ENCODE results near the gene TRPC3.

Gene TRPC3

DNA sequence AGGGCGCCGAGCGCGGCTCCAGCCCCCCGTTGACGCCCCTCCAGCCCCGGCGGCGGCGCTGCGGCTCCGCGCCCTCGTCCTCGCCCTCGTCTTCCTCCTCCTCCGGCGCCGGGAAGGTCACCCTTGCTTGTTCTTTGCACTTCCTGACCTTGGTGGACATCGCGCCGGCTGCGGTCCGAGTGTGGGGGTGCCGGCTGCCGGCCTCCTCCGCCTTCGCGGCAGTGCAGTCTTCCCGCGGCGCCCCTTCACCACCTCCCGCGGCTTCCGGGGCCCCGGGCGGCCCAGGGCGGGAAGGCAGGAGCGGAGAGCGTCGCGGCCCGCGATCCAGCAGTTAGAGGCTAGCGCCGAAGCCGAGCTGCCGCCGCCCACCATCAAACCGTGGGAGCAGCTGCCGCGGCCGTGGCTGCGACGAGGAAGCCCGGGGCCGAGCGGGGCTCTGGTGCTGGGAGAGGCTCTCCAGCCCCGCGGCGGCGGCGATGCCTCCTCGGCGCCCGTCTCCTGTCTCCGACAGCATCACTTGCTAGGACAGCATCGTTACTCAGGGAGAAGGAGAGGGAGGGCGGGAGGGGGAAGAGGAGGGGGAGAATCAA is at the start of gene TRPC3:
Gene TRPC3 (minus strand): TSS at position 540 of the 590 bp plus-strand sequence. CDS start 380 bp downstream, at position 160.
- DNase-seq (ENCODE audit: low read depth), result no peak

GRCh38 chr4:122000849-122001248 is 49.0 kb upstream of the TRPC3 start:
- no peak for DNase-seq (ENCODE audit: low read depth)

GRCh38 chr4:121998024-121998423 is 46.2 kb upstream of the TRPC3 start:
- no peak for DNase-seq (ENCODE audit: low read depth)

DNA sequence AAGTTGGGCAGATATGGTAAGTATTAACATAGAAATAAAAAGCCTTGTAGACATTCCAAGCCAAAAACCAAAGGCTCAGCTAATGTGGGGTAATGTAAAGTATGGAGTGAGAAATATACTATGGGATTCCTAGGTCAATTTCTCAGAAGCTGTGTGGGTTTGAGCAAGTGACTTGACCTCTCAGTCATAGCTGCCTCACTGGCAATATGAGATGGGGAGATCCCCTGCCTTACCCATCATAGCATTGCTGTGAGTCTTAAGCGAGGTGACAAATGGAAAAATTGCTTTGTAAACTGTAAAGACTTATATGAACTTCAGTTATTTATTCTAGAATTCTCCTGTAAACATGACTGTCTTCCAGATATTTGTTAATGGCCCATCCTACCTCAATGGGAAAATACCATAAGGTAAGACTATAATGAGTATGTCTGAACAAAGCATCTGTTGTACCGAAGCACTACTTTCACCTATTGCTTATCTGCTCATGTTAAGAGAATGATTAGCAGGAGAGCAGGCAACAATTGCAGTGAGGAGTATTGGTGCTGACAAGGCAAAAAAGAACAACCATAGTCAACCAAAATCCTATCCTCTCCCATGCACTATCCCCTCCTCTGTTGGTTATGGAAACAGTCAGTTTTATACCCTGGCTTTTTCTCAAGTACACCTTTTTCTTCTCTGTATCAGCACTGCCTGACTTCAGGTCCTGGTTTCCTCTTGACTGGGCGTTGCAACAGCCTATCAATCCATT is 44.1 kb upstream of the TRPC3 start:
- DNase-seq (ENCODE audit: low read depth), result no peak

DNA sequence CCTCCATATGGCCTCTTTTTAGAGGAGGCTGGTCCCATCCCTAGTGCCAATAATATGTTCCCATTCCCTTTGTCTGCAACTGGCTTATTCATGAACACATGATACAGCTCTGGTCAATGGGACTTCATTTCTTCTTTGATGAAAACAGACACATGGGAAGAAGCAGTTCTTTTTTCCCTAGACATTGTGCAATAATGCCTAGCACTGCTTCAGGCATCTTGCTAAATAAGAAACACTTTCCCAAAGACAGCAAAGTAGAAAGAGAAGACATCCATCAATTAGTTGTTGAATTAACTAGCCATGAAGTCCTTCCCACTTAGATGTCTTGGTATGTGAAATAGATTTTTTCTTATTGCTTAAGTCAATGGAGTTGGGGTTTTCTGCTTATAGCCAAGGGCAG is 40.1 kb upstream of the TRPC3 start:
- DNase-seq (ENCODE audit: low read depth), result no peak

DNA sequence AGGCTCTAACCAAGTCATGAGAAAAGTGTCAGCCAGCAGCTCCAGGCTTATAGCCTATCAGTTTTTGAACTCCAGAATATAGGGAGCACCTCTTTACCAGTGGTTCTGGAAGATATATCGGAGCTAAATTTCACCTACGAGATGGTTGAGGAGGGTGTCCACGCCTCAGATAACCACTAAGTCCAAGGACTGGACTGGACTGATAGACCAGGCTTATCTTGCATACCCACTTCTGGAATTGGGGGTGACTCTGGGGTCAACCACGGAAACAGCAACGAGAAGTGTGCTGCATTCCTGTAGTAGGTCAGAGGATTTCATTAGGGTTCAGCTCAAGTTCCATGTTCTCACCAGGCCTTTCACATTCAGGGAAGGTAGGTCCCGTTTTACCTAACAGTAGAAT is 38.6 kb upstream of the TRPC3 start:
- no peak for DNase-seq (ENCODE audit: low read depth)

DNA sequence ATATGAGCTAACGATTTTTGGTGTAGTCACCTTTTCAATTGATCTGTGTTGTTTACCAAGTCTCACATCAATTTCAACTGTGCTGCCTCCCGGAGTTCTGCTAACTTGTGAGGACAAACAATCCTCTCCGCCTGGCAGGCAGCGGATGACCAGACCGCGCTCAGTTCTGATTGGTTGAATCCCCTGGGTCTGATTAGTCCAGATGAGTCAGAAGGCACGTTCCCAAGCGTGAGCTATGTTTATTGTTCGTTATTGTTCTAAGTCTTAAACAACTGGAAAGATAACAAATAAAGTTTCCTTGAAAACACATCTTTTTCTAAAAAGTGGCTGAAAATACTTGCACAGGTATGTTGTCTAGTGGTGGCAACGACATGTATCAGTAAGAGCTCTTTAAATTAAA is 37.9 kb upstream of the TRPC3 start:
- DNase-seq (ENCODE audit: low read depth), result peak; percentile 58

DNA sequence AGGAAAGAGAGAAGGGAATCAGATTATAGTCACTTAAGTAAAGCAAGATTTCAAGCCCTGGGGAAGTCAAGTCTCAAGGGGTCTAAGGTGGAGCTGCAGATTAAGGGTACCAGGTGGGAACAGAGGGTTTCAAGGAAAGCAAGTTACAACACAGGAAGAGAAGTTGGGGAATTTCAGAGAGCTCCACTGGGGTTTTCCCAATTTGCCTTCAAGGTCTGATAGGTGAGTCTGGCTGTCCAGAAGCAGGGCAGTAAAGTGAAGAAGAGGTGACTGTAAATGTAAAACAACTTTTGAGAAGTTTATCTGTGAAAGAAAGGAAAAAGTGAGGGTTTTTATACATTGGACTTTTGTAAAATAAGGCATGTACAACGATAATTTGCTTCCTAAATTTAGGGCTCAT is 37.1 kb upstream of the TRPC3 start:
- DNase-seq (ENCODE audit: low read depth), result no peak

DNA sequence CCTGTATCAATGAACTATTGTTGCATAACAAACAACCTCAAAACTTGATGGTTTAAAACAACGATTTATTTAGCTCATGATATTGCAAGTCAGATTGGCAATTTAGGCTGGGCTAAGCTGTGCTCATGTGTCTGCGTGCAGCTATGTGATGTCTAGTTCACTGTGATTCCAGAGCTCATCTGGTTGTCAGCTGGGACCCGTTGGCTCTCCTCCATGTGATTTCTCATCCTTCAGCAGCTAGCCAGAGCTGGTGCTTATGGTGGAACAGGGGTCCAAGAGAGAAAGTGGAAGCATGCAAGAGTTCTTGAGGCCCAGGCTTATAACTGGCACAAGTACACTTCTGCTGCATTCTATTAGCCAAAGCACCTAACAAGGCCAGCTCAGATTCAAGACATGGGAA is 28.8 kb upstream of the TRPC3 start:
- peak; percentile 33 for DNase-seq (ENCODE audit: low read depth)

- no peak for DNase-seq (ENCODE audit: low read depth)
Observed at GRCh38 chr4:121978172-121978516, 26.3 kb upstream of the TRPC3 start.

- no peak for DNase-seq (ENCODE audit: low read depth)
Observed at GRCh38 chr4:121977251-121978171, 25.7 kb upstream of the TRPC3 start.

GRCh38 chr4:121975784-121976183 is 23.9 kb upstream of the TRPC3 start:
- no peak for DNase-seq (ENCODE audit: low read depth)

- no peak for DNase-seq (ENCODE audit: low read depth)
Observed at GRCh38 chr4:121973816-121974215, 22.0 kb upstream of the TRPC3 start.

DNA sequence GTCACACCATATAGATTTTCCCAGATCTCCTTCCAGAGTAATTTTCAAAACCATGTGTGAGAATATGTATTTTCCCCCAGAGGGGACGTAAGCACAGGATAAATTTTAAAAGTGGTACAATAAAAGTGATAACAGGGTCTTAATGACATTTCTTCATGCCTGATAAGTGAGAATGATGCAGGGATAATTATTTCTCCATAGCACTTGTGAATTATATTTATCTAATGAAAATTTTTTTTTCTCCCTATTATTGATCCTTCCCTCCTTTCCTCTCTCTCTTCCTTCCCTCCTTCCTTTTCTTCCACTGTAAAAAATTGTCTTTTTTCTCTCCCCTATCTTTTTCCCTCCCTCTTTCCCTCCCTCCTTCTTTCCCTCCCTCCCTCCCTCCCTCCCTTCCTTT is 17.0 kb upstream of the TRPC3 start:
- DNase-seq (ENCODE audit: low read depth), result no peak

DNA sequence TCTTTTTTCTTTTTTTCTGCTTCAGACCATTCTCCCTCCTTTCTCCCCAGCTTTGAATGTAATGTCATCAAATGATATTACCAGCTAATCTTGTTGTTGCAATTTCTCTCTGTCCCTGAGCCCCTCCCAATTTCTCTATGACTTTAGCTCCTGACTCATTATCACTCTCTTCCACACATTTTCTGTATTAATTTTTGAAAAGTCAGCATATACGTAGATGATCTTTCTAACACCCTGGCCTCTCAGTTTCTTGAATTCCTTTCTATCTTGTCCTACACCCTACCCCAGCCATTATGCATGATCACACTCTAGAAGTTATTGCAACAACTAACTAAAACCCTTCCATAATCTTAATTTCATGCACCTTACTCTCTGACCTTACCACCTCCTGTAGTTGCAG is 13.1 kb upstream of the TRPC3 start:
- no peak for DNase-seq (ENCODE audit: low read depth)

DNA sequence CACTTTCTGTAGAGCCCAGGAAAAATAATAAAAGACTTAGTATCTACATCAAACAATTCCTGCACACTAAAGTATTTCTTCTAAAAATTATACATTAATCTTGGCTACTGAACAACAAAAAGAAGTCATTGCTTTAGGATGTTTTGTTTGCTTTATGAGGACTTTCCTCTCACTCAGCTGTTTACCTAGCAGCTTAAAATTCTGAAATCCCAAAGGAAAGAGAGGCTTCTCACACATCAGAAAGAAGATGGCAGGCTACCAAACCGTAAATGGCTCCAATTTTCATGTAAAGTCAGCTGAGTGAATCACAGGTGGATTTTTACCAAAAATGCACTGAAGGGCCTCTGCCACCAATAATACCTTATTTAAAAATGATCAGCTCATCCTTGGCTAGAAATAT is 9.0 kb upstream of the TRPC3 start:
- DNase-seq (ENCODE audit: low read depth), result no peak

GRCh38 chr4:121958777-121959176 is 6.9 kb upstream of the TRPC3 start:
- DNase-seq (ENCODE audit: low read depth), result no peak

DNA sequence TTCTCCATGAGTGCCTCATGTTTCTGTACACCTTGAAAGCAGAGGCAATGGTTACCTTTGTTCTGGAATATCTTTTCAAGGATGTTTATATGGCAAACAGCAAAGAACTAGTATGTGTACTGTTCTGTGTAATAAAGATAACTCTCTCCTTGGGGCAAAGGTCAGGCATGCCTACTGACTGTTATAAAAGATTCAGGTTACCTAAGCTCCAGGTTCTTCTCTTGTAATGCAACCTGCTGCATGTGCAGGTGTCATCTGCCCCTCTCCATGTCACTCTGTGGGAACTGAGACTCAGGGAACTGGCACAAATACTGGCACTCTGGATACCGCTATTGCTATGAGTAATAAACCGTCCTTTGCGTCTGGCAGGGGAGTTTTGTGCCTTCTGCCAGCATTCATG is 5.4 kb upstream of the TRPC3 start:
- DNase-seq (ENCODE audit: low read depth), result no peak

DNA sequence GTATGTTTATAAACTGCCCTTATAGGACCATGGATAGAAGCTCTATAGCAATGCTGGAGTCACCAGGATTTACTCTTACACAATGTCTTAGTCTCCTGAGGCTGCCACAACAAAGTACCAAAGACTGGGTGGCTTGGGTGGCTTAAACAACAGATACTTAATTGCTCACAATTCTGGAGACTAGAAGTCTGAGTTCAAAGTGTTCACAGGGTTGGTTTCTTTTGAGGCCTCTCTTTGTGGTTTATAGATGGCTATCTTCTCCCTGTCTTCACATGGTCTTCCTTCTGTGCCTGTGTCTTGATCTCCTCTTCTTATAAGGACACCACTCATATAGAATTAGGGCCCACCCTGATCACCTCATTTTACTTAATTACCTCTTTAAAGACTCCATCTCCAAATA is 2.0 kb upstream of the TRPC3 start:
- no peak for DNase-seq (ENCODE audit: low read depth)

GRCh38 chr4:121952290-121952689 is 430 bp upstream of the TRPC3 start:
- DNase-seq (ENCODE audit: low read depth), result no peak

DNA sequence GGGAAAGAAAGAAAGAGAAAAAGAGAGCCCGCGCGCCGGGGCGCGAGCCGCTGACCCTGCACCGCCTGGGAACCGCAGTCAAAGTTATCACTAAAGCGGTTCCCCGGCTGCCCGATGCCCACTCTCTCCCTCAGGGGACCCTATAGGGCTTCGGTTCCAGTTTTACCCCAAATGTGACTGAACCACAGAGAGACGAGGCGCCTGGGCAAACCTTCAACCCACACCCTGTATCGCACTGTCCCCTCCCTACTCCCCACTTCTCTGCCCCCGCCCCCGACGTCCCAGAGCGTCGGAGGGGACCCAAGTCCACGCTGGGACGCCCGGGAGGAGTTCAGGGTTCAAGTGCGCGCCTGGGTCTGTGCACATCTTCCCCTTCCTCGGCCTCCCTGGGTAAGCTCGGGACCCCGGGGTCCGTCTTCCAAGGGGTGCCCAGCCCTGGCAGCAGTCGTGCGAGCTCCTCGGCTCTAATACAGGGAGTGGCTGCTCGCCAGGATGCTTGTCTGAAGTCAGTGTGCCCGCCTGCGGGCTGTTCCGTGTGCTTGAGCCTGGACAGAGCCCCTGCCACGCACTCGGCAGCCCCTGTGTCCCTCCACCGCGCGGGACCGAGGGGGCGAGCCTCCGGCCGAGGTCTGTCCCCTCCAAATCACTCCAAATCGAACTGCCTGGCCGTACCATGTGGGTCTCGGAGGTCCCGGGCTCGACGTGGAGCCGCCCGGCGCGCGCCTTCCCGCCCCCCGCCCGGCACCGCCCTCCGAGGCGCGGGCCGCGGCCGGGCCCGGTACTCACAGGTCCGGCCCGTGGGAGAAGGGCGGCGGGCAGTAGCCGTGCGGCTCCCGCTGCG is 960 bp downstream of the TRPC3 start:
- no peak for DNase-seq (ENCODE audit: low read depth)

DNA sequence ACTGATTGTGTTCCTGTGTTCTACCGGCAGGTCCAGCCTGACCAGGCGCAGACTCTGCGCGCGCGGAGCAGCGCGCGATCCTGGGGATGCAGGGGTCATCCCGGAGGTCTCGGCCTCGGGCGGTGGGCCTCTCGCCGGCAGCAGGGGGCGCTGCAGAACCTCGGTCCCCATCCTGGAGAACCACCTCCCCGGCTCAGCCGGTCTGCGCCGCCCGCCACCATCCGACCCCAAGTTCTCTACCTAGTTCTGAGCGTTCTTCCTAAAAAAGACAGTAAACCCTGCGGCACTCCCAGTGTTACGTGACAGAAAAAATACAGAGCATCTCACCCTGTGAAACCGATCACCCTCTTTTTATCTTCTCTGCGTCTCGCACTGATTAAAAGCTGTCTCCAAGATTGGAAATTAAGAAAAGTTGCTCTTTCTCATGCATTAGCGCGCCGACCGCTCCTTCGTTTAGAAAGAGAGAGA is 1.6 kb downstream of the TRPC3 start:
- DNase-seq (ENCODE audit: low read depth), result peak; percentile 44

Measured in fibroblast of the conjunctiva (primary cell).